Stimulated activated CD4-positive, alpha-beta T cell treated with anti-CD3 and anti-CD28 coated beads, Interleukin-1b, Interleukin-23, amount 100 ng/mL, for 48 hours (primary cell): Measurements from ENCODE around the gene ARIH1.
"Not testable (repeated sequence)": the region's sequence is repeated elsewhere in the genome, so short reads cannot be mapped to it uniquely, and the experiment has no call there.

Experiments
- DNase-seq: peaks from one replicate; pipeline ENCODE4 v3.0.0-alpha.2; 2020

The ARIH1 gene, protein sequence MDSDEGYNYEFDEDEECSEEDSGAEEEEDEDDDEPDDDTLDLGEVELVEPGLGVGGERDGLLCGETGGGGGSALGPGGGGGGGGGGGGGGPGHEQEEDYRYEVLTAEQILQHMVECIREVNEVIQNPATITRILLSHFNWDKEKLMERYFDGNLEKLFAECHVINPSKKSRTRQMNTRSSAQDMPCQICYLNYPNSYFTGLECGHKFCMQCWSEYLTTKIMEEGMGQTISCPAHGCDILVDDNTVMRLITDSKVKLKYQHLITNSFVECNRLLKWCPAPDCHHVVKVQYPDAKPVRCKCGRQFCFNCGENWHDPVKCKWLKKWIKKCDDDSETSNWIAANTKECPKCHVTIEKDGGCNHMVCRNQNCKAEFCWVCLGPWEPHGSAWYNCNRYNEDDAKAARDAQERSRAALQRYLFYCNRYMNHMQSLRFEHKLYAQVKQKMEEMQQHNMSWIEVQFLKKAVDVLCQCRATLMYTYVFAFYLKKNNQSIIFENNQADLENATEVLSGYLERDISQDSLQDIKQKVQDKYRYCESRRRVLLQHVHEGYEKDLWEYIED

DNA sequence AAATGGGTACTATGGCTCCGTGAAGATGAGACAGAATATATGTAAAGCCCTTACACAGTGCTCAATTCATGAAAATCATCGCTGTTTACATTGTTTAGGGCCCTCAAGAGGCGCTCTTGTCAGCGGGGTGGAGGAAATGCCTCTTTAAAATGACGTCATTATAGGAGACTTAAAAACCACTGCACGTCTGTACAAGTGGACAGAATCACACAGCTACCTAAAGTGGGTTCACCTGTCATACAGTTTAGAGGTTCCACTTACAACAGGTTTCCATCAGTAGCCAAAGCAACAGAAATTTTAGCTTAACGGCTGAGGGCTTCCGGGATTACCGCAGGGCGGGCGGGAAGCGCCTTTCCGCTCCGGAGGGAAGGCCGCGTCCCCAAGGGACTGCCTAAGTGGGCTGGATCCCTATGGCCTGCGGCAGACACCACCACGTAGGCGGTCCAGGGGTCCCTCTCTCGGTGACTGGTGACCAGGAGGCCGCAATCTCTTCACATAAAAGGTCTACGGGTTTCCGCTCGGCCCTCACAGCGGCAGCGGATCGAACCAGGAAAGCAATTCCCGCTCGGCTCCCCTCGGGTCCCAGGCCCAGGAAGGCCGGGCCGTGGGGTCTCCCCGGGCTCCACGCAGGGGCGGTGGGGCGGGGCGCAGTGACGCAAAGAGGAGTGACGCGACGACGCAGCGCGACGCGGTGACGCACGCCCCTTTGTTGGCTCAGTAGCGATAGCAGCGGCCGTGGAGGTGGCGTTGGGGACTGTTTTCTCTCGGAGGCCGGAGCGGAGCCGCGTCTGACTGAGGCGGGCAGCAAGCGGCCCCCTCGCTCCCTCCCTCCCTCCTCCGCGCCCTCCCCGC, at the start of gene ARIH1:
TSS of gene ARIH1 (plus strand) at position 717 of the 852 bp plus-strand sequence. CDS start 310 bp downstream, outside the sequence.
- peak; percentile 94 for DNase-seq

DNA sequence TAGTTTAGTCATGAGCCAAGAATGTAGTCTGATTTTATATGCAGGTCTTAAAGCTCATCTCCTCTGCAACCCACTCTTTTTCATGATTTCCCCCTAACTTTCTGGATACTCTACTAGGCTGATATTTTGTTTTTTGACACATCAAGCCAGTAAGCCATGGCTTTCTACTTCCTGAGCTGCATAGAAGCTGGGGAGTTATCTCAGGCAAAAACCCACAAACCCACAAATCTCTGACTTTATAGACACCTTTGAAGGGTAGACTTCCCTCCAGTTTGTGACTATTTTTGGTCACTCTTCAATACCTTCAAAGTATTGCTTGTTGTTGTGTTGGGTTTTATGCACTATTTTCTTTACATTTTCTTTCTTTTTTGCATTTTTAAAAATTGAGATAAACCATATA, 47.4 kb upstream of the ARIH1 start:
- DNase-seq, result no peak

DNA sequence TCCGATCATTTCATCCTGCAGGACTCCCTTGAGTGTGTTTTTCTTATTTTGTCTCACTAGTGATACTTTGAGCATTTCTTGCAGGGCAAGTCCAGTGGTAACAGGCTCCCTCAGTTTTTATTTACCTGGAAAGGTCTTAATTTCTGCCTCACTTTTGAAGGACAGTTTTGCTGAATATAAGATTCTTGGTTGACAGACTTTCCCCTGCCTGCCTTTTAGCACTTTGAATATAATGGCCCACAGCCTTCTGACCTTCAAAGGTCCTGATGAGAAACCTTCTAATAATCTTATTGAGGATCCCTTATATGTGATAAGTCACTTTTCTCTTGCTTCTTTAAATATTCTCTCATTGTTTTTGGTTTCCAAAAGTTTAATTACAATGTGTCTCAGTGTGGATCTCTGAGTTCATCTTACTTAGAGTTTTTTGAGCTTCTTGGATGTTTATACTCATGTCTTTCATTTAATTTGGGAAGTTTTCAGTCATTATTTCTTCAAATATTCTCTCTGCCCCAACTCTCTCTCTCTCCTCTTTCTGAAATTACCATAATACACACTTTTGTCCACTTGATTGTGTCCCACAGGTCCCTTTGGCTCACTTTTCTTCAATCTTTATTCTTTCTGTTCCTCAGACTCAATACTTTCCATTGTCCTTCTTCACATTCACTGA, 36.3 kb upstream of the ARIH1 start:
- DNase-seq, result no peak

DNA sequence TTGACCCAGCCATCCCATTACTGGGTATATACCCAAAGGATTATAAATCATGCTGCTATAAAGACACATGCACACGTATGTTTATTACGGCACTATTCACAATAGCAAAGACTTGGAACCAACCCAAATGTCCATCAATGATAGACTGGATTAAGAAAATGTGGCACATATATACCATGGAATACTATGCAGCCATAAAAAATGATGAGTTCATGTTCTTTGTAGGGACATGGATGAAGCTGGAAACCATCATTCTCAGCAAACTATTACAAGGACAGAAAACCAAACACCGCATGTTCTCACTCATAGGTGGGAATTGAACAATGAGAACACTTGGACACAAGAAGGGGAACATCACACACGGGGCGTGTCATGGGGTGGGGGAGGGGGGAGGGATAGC, 31.3 kb upstream of the ARIH1 start:
- not testable (repeated sequence) for DNase-seq

DNA sequence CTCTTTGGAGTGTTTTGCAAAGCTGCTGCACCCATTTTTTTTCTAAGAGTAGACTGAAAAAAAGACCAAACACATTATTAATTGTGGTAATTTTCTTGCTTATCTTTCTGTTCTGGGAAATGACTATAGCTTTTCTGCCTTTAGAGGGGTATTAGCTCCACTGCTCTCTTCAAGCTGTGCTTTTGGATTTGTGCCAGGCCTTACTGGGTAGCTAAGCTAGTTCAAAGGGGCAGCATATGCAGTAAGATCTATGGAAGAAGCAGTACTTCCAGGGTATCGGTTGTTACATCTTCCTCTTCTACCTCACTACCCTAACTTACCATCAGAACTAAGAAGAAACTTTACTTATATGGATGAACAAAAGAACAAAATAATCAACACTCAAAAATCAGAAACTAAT, 28.7 kb upstream of the ARIH1 start:
- no peak for DNase-seq

DNA sequence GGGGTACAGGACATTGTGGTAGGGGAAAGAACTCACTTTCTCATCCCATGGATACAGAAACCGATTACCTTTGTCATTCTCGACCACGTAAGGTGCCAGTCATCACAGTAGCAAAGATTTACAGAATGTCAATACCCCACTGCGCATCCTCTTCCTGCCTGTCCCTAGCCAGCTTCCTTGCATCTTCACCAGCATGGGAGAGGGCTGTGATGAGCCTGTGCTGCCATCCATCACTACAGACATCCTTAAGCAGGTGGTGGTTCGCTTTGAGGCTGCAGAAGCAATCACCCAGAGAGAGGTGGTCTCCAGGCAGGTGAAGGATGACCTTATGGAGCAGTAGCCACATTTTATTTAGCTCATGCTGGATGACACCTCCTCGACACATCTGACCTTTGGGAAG, 23.3 kb upstream of the ARIH1 start:
- DNase-seq, result no peak

DNA sequence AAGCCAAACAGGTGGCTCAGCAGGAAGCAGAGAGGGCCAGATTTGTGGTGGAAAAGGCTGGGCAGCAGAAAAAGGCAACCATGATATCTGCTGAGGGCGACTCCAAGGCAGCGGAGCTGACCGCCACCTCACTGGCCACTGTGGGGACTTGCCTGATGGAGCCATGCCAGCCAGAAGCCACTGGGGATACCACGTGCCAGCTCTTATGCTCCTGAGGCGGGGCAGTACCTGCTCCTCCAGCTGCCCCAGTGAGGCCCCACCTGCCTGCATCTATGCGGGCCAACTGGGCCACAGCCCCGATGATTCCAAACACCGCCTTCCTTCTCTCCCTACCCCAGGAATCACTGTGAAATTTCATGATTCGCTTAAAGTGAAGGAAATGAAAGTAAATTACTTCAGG, 22.9 kb upstream of the ARIH1 start:
- no peak for DNase-seq

DNA sequence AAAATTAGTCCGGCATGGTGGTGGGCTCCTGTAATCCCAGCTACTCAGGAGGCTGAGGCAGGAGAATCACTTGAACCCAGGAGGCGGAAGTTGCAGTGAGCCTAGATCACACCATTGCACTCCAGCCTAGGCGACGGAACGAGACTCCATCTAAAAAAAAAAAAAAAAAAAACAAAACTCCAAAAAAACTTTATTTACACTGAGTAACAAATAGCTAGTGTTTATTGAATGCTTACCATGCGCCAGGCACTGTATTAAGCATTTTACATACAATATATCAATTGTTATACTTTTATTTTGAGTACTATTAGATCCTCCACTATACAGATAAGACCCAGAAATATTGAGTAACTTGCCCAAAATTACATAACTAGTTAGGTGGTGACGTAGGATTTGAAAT, 17.4 kb upstream of the ARIH1 start:
- no peak for DNase-seq

DNA sequence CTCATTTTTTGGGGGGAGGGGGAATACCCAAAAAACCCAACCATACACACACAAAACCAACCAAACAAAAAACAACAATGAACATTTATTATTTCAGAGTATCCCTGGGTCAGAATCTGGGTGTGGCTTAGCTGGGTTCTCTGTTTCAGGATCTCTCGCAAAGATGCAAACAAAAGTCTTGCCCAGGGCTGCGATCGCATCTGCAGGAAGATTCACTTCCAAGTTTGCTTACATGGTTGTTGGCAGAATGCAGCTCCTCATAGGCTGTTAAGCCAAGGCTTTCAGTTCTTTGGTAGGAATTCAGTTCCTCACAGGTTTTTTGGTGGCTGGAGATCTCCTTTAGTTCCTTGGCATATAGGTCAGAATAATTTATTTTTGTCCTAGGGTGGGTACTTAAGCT, 13.7 kb upstream of the ARIH1 start:
- no peak for DNase-seq

DNA sequence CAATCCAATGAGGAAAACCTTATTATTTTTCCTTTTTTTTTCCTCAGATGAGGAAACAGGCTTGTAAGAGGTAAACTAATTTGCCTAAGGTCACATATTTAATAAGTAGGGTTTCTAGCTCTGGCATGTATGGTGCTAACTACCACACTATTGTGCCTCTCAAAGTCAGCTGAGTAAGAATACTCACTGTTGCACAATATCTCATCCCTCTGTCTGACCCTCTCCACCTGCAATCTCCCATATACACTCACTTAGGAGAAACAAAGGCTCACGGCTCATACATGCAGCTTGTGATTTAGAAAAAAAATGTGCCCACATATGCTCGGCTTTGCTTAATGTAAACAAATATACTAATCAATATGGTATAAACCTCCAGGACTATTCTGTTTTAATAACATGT, 10.4 kb upstream of the ARIH1 start:
- no peak for DNase-seq

DNA sequence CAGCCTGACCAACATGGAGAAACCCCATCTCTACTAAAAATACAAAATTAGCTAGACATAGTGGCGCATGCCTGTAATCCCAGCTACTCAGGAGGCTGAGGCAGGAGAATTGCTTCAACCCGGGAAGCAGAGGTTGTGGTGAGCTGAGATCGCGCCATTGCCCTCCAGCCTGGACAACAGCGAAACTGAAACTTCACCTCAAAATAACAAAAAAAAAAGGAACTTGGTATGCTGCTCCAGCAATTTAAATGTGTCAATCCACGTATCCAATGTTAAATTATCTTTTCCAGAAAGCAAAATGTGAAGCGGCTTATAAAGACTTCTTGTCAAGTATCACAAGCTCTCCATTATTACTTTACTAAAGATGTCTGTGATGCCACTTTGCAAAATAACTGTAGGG, 9.9 kb upstream of the ARIH1 start:
- no peak for DNase-seq

DNA sequence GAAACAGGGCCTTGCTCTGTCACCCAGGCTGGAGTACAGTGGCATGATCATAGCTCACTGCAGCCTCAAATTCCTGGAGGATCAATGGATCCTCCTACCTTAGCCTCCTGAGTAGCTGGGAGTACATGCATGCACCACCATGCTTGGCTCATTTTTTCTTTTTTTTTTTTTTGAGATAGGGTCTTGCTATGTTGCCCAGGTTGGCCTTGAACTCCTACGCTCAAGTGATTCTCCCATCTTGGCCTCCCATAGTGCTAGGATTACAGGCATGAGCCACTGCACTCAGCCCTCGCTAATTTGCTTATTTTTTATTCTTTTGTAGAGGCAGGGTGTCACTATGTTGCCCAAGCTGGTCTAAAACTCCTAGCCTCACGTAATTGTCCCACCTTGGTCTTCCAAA, 6.0 kb upstream of the ARIH1 start:
- DNase-seq, result no peak

DNA sequence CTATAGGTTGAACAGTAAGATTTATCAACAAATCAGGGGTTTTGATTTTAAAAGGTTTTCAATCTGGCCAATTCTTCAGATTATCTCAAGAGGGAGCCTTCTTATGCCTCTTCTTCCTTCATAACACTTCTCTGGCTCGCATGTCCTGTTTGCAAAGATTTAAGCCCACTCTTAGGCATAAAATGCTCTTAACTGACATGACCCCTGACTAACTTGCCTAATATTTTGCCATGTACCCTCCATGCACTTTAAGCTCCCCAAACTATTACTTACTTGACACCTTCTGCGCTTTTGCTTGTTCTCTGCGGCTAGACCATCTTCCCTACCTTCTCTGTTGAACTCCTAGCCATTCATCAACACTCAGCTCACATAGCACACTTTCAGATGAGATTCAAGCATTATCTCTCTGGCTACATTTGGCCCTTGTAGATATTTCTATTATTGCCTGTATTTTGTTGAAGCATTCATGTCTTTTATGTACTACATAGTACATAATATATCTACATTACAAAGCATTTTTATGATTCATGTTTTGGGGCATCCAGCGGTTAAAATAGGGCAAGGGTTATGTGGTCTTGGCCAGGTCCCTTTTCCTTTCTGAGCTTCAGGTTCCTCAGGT, 1.0 kb upstream of the ARIH1 start:
- no peak for DNase-seq

DNA sequence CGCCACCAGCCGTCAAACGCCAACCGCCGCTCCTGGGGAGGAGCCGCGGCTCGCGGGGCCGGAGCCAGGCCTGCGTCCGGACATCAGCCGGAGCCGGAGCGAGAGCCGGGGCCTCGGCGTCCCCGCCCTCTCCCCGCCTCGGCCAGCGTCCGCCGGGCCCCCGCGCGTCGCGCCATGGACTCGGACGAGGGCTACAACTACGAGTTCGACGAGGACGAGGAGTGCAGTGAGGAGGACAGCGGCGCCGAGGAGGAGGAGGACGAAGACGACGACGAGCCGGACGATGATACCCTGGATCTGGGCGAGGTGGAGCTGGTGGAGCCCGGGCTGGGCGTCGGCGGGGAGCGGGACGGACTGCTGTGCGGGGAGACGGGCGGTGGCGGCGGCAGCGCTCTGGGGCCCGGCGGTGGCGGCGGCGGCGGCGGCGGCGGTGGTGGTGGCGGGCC, 359 bp downstream of the ARIH1 start:
- no peak for DNase-seq

DNA sequence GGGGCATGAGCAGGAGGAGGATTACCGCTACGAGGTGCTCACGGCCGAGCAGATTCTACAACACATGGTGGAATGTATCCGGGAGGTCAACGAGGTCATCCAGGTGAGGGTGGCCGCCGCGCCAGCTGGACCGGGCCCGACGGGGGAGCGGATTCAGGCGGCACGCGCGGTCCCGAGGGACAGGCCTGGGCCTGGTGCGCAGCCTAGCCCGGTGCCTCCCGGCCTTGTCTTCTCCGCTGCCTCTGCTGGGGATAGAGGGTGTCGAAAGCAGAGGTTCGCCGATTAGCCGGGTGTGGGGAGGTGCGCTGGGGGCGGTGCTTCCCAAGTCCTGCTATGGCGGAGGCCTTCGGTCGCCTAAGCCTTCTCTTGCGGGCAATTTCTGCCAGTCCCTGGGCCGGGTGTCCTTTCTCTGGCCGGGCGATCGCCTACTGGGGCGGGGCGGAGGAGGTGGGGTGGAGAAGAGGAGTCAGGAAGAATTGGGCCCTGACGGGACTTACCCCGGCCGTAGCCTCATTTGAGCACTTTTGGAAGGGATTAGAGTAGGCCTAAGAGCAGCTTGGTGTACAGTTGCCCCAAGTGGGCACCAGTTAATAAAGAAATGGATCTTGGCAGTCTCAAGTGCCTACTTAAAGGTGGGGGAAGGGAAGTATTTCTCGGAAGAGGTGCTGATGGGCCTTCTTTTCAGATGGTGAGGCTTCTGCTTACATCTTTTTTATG, 940 bp downstream of the ARIH1 start:
- peak; percentile 83 for DNase-seq

DNA sequence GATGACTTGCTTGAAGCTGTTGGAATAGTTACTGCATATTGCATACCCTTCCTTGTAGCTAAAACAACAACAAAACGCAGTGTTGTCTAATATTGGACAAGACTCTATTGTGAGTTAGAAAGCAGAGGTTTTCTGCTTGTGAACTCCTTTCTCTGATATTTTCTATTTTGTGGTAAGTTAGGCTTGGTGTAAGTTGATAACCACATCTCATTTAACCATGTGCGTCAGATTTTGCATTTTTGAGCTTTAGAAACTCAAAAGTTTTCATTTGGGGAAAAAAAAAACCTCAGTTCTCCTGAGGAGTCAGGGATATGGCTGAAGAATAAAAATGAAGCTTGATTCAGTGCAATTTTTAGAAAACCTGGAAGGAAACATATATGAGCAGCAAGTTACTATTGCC, 1.5 kb downstream of the ARIH1 start:
- no peak for DNase-seq

DNA sequence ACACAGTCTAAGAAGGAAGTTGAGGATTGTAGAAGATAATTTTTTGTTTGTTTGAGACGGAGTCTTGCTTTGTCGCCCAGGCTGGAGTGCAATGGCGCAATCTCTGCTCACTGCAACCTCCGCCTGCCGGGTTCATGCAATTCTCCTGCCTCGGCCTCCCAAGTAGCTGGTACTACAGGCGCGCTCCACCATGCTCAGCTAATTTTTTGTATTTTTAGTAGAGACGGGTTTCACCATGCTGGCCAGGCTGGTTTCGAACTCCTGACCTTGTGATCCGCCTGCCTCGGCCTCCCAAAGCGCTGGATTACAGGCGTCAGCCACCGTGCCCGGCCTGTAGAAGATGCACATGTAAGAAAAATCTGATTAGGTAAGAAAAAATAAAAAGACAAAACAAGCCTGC, 2.2 kb downstream of the ARIH1 start:
- not testable (repeated sequence) for DNase-seq

DNA sequence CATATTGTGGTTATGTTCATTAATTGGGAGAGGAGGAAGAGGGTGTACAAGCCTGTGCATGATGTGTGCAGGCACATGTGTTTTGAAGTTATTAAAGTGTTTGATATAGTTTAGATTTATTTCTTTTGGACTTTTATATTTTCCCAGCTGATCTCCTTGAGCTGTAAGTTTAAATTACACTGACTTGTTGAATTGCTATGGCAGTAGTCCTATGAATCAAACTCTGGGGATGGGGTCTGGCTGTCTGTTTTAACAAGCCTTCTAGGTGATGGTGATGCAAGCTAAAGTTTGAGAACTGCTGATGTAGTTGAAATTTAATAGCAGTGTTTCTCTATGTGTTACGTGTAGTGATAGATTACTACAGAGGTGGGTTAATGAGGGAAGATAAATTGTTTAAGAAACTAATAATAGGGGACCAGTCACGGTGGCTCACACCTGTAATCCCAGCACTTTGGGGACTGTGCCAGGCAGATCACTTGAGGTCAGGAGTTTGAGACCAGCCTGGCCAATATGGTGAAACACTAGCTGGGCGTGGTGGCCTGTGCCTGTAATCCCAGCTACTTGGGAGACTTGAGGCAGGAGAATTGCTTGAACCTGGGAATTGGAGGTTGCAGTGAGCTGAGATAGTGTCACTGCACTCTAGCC, 7.0 kb downstream of the ARIH1 start:
- no peak for DNase-seq

DNA sequence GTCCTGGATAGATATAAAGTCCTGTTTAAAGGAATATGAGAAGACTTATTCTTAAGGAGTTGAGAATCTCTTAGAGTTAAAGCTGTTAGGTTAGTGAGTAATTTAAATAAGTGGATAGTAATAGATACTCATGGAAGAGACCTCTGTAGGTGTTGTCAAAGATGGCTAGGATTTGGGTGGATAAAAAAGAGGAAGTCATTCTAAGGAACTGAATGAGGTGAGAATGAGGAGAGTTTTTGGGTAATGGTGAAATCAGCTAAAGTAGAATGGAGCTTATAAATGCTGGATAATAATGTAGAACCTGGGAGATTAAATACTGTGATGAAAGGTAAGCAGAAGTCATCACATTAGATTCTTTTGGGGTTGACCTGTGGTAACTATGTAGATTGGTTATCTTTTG, 8.1 kb downstream of the ARIH1 start:
- DNase-seq, result no peak

DNA sequence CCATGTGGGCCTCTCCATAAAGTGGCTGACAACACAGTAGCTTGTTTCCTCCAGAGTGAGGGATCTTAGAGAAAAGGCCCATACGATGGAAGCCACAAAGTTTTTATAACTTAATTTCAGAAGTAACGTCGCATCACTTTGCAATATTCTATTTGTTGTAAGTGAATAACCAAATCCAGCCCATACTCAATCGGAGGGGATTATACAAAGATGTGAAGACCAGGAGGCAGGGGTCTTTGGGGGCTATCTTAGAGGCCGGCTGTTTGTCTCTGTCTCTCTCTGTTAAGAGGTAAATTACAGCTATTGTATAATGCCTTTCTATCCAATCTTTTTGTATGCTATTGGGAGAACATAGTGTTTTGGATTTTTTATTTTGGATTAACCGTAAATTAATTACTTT, 9.1 kb downstream of the ARIH1 start:
- DNase-seq, result no peak

DNA sequence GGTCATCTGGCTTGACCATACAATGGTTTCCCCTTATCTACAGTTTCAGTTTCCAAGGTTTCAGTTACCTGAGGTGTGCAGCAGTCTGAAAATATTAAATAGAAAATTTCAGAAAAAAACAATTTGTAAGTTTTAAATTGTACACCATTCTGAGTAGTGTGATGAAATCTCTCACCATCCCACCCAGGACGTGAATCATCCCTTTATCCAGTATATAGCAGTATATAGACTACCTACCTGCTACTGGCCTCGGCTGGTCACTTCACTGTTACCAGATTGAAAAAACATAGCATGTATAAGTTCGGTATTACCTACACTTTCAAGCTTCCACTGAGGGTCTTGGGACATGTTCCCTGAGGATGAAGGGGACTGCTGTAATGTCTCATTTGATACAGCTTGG, 12.0 kb downstream of the ARIH1 start:
- DNase-seq, result no peak
